Measurements from ENCODE around the gene EML4. TPM values are rescaled to one million over a fixed set of nuclear protein-coding genes. Genes with fewer than 3 reads are reported as not detected.

Gene EML4
- total and polyA plus RNA-seq, 9 of the 15 experiments (the other 6 are each of a cell fraction or from before 2014, with no cell fraction given) = 14.7 to 48.3 (median 36.5) TPM

DNA sequence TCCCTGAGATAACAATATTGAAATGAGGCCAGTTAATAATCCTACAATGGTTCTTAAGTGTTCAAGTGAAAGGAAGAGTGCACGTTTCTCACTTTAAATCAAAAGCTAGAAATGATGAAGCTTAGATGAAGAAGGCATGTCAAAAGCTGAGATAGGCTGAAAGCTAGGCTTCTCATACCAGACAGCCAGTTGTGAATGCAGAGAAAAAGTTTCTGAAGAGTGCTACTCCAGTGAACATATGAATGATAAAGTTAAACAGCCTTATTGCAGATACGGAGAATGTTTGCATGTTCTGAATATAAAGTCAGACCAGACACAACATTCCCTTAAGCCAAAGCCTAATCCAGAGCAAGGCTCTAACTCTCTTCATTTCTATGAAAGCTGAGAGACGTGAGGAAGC is 51.4 kb downstream of the EML4 start:
- no peaks in the 10 kb centered on the region for H3K9me1 ChIP-seq (ENCODE audit: control insufficient read depth, insufficient read depth, low read length)
- DNase-seq (ENCODE audit: extremely low read depth in 1 of 4, low spot score in 3 of 4) (no peak), FAIRE-seq (no peak), ATAC-seq (no peak)
- H3K27ac ChIP-seq (ENCODE audit: extremely low read depth, low read depth, low read length) = no peak overlapping the region
- in situ Hi-C loops (cut with MboI) (loop anchor here (25.0 kb wide), 1 partner anchor 358 kb away; no protein-coding TSS in a partner anchor), intact Hi-C loops (cut with micrococcal nuclease) (no loop called here)
- no peaks in the 10 kb centered on the region for H3K36me3 ChIP-seq (ENCODE audit: control insufficient read depth, insufficient read depth, low read length)
- no peaks in the 10 kb centered on the region; the same call in 1 of the 2 replicates for H4K20me1 ChIP-seq (replicated peaks; ENCODE audit: control insufficient read depth, insufficient read depth, low read length)
- no peaks in the 10 kb centered on the region for H3K27me3 ChIP-seq (ENCODE audit: control insufficient read depth in 2 of 2, insufficient read depth in 2 of 2, low read length in 2 of 2)
- no peak overlapping the region for H2AFZ ChIP-seq (ENCODE audit: low read depth, low read length)
- no TSS peak for BruUV-seq (replicated peaks)
- POLR2A ChIA-PET = interaction anchor here (1.0 kb wide), 1 partner anchor 42 kb away, joined by 3 read pairs; no protein-coding TSS in a partner anchor
- no peak overlapping the region for H3K4me2 ChIP-seq (ENCODE audit: insufficient read depth, low read length)
- TF ChIP-seq, protein P1, sequence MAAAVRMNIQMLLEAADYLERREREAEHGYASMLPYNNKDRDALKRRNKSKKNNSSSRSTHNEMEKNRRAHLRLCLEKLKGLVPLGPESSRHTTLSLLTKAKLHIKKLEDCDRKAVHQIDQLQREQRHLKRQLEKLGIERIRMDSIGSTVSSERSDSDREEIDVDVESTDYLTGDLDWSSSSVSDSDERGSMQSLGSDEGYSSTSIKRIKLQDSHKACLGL (CRISPR knock-in tag; IDR thresholded peaks at IDR 0.05; ENCODE audit: borderline replicate concordance, poor library complexity, severe bottlenecking) = no peak
- TF ChIP-seq HDAC1 (IDR thresholded peaks at IDR 0.05) (no peak), ZNF584 (CRISPR knock-in tag; IDR thresholded peaks at IDR 0.05; ENCODE audit: low read depth) (no peak)
- TF ChIP-seq, protein P2, sequence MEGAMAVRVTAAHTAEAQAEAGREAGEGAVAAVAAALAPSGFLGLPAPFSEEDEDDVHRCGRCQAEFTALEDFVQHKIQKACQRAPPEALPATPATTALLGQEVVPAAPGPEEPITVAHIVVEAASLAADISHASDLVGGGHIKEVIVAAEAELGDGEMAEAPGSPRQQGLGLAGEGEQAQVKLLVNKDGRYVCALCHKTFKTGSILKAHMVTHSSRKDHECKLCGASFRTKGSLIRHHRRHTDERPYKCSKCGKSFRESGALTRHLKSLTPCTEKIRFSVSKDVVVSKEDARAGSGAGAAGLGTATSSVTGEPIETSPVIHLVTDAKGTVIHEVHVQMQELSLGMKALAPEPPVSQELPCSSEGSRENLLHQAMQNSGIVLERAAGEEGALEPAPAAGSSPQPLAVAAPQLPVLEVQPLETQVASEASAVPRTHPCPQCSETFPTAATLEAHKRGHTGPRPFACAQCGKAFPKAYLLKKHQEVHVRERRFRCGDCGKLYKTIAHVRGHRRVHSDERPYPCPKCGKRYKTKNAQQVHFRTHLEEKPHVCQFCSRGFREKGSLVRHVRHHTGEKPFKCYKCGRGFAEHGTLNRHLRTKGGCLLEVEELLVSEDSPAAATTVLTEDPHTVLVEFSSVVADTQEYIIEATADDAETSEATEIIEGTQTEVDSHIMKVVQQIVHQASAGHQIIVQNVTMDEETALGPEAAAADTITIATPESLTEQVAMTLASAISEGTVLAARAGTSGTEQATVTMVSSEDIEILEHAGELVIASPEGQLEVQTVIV (CRISPR knock-in tag; IDR thresholded peaks at IDR 0.05; ENCODE audit: borderline replicate concordance) = no peak
- TF ChIP-seq, protein P3, sequence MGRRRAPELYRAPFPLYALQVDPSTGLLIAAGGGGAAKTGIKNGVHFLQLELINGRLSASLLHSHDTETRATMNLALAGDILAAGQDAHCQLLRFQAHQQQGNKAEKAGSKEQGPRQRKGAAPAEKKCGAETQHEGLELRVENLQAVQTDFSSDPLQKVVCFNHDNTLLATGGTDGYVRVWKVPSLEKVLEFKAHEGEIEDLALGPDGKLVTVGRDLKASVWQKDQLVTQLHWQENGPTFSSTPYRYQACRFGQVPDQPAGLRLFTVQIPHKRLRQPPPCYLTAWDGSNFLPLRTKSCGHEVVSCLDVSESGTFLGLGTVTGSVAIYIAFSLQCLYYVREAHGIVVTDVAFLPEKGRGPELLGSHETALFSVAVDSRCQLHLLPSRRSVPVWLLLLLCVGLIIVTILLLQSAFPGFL (CRISPR knock-in tag; IDR thresholded peaks at IDR 0.05) = no peak
- H3K4me1 ChIP-seq (replicated peaks in 1 of 2; ENCODE audit: control insufficient read depth in 2 of 2, insufficient read depth in 2 of 2, low read length in 2 of 2) = no peaks in the 10 kb centered on the region
- no peak overlapping the region for H3K4me3 ChIP-seq
- WGBS (ENCODE audit: insufficient coverage, low coverage, missing lambda C conversion rate) = 39% methylated on average over 3 of the region's 3 CpGs
- peaks cover 9% of the 10 kb centered on the region; the same call in 2 of the 3 replicates for H3K79me2 ChIP-seq (ENCODE audit: control insufficient read depth, insufficient read depth, low read length)
- H3K9me3 ChIP-seq (replicated peaks; ENCODE audit: control insufficient read depth, insufficient read depth, low read depth, low read length) = no peaks in the 10 kb centered on the region
- CTCF ChIA-PET (ENCODE audit: low intra/inter-chr PET ratio) = no interaction called here
- no peak overlapping the region for H3K9ac ChIP-seq (ENCODE audit: insufficient read depth in 1 of 2, low read depth in 2 of 2, low read length in 2 of 2)
